Progenitor cell of endocrine pancreas (in vitro differentiated cells): ENCODE measurements around the gene AQP2. TPM values are rescaled to one million over a fixed set of nuclear protein-coding genes. Genes with fewer than 3 reads are reported as not detected.

Experiments used
- DNase-seq: peaks from one replicate; pipeline ENCODE4 v3.0.0; 2021; ENCODE audit warnings: low spot score; ENCODE audit not compliant: unreplicated experiment
- H3K27ac Mint-ChIP-seq: 2 replicates; pipeline ENCODE4 v1.8.0; 2021; ENCODE audit warnings: mild to moderate bottlenecking, moderate library complexity, mixed read lengths
- H3K27me3 Mint-ChIP-seq: 2 replicates; pipeline ENCODE4 v1.8.0; 2021; ENCODE audit warnings: mixed read lengths
- H3K36me3 Mint-ChIP-seq: 2 replicates; pipeline ENCODE4 v1.8.0; 2022; ENCODE audit warnings: mixed read lengths; ENCODE audit not compliant: insufficient read depth
- H3K4me1 Mint-ChIP-seq: 2 replicates; pipeline ENCODE4 v1.8.0; 2021; ENCODE audit warnings: low read depth, mixed read lengths
- H3K4me3 Mint-ChIP-seq: 2 replicates; pipeline ENCODE4 v1.8.0; 2021; ENCODE audit warnings: low read depth, mild to moderate bottlenecking, moderate library complexity, mixed read lengths
- H3K9me3 Mint-ChIP-seq: 2 replicates; pipeline ENCODE4 v1.8.0; 2021; ENCODE audit warnings: low read depth, mixed read lengths
- CTCF ChIP-seq: fragments of 200-600 bp; sonication (generic); IDR thresholded peaks from one replicate; pipeline ENCODE4 v1.5.0; 2021; ENCODE audit warnings: antibody characterized with exemption, mild to moderate bottlenecking; ENCODE audit not compliant: unreplicated experiment
- total RNA-seq: library from RNA; stranded (reverse); gene quantifications from 2 replicates; pipeline ENCODE4 v1.2.1, GENCODE V29; 2021

AQP2 gene
- total RNA-seq, 1 donor from 2014 or later: 1.0 TPM

- no peak overlapping the region for H3K27ac Mint-ChIP-seq
- TF ChIP-seq CTCF: no peak
- DNase-seq: no peak
- H3K36me3 Mint-ChIP-seq: no peaks in the 10 kb centered on the region
- no peak overlapping the region for H3K4me3 Mint-ChIP-seq
- H3K27me3 Mint-ChIP-seq: peaks cover 39% of the 10 kb centered on the region
- no peaks in the 10 kb centered on the region for H3K4me1 Mint-ChIP-seq
- H3K9me3 Mint-ChIP-seq: no peaks in the 10 kb centered on the region
These were observed 16.0 kb downstream of the AQP2 start for GRCh38 chr12:49966511-49967041.

- peak; percentile 90 for DNase-seq
- Mint-ChIP-seq H3K27me3 (peaks cover 39% of the 10 kb centered on the region), H3K9me3 (no peaks in the 10 kb centered on the region), H3K4me1 (no peaks in the 10 kb centered on the region), H3K36me3 (no peaks in the 10 kb centered on the region), H3K27ac (no peak overlapping the region), H3K4me3 (no peak overlapping the region)
- TF ChIP-seq CTCF: peak; percentile 70
These were observed 16.7 kb downstream of the AQP2 start for GRCh38 chr12:49967042-49967776.

DNA sequence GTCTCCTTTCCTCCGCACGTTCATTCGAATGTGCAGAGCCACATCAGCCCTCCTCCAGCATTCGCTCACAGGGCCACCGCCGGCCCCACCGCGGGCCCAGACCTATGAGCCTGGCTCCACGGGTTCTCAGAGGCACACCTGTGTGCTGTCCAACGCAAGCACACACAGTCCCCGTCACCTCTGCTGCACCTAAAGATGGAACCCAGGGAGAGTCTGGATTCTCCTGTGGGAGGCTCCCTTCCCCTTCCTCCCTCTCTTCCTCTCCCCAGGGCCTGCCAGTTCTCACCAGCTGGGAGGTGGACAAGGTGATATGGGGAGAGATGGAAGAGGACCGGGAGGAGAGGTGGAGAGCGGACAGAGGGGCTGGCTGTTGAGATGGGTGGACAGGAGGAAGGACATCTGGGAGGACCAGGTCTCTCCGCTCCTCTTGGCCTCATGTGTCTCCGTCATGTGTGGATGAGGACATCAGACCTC, 17.3 kb downstream of the AQP2 start:
- H3K9me3 Mint-ChIP-seq: no peaks in the 10 kb centered on the region
- no peaks in the 10 kb centered on the region for H3K4me1 Mint-ChIP-seq
- H3K36me3 Mint-ChIP-seq: no peaks in the 10 kb centered on the region
- no peak for DNase-seq
- H3K4me3 Mint-ChIP-seq: no peak overlapping the region
- peaks cover 41% of the 10 kb centered on the region for H3K27me3 Mint-ChIP-seq
- TF ChIP-seq CTCF: no peak
- no peak overlapping the region for H3K27ac Mint-ChIP-seq

DNA sequence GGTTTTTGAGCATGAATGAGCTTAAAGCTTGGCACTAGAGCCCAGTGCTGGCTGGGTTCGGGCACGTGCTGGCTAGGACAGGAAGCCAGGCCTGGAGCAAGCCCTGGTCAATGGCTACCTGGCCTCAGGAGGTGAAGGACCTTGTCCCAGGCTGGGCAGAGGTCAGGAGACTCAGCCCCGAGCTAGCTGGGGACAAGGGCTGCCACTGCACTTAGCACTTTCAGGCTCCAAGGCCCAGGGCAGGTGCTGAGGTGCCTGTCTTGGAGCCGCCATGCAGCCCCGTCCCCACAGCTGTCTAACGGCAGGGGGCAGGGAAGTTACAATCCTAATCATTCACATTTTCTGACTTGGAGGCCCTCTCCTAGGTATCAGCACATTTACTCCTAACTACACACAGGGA, 17.9 kb downstream of the AQP2 start:
- no peak overlapping the region for H3K4me3 Mint-ChIP-seq
- no peaks in the 10 kb centered on the region for H3K36me3 Mint-ChIP-seq
- no peak for DNase-seq
- TF ChIP-seq CTCF: no peak
- no peaks in the 10 kb centered on the region for H3K4me1 Mint-ChIP-seq
- no peaks in the 10 kb centered on the region for H3K9me3 Mint-ChIP-seq
- no peak overlapping the region for H3K27ac Mint-ChIP-seq
- peaks cover 40% of the 10 kb centered on the region for H3K27me3 Mint-ChIP-seq

- H3K4me3 Mint-ChIP-seq: no peak overlapping the region
These were observed 18.5 kb downstream of the AQP2 start for GRCh38 chr12:49969027-49969426.

More at GRCh38 chr12:49969027-49969426, 18.5 kb downstream of the AQP2 start:
- Mint-ChIP-seq H3K9me3 (no peaks in the 10 kb centered on the region), H3K36me3 (no peaks in the 10 kb centered on the region), H3K27me3 (peaks cover 40% of the 10 kb centered on the region), H3K4me1 (no peaks in the 10 kb centered on the region), H3K27ac (no peak overlapping the region)
- DNase-seq: no peak
- no peak for TF ChIP-seq CTCF
